Measurements from ENCODE around the gene TXNDC5.

DNA sequence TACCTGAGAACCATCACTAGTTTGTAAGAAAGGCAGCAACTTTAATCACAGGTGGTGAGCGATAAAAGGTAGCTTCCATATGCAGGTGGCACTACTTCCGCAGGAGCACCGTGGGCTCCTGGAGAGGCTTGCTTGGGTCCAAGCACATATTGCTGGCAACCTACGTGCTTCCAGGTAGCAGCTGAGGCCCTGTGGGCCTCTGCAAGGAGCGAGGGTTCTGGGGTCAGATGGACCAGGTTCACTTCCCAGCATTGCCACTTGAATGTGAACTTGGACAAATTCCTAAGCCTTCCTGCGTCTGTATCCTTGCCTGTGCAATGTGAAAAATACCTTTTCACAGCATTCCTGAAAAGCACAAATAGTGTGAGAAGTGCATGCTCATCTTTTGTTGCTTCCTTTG is 31.0 kb downstream of the TXNDC5 start:
- TF ChIP-seq, protein P1, sequence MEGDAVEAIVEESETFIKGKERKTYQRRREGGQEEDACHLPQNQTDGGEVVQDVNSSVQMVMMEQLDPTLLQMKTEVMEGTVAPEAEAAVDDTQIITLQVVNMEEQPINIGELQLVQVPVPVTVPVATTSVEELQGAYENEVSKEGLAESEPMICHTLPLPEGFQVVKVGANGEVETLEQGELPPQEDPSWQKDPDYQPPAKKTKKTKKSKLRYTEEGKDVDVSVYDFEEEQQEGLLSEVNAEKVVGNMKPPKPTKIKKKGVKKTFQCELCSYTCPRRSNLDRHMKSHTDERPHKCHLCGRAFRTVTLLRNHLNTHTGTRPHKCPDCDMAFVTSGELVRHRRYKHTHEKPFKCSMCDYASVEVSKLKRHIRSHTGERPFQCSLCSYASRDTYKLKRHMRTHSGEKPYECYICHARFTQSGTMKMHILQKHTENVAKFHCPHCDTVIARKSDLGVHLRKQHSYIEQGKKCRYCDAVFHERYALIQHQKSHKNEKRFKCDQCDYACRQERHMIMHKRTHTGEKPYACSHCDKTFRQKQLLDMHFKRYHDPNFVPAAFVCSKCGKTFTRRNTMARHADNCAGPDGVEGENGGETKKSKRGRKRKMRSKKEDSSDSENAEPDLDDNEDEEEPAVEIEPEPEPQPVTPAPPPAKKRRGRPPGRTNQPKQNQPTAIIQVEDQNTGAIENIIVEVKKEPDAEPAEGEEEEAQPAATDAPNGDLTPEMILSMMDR (IDR thresholded peaks at IDR 0.05; ENCODE audit: low read length), result no peak
- TF ChIP-seq EZH2 (optimal IDR thresholded peaks at IDR 0.05; ENCODE audit: low read depth, low read length), result no peak
- TF ChIP-seq EZH2phosphoT487 (IDR thresholded peaks at IDR 0.05; ENCODE audit: low read length), result no peak

Data from MM.1S (cell line).